GM23338 (cell line): Measurements from ENCODE around the gene ERC2.

ENCODE experiments used
- CREB1 ChIP-seq: fragments of 250-450 bp; sonication (Bioruptor Pico); IDR thresholded peaks from 2 replicates; pipeline ENCODE4 v1.5.0; 2020; ENCODE audit warnings: low read depth, mild to moderate bottlenecking, moderate library complexity
- CTCF ChIP-seq, 2 experiments: fragments of 200-600 bp in 1 of 2; sonication (generic) in 1 of 2; conservative IDR thresholded peaks; 2 replicates each; pipeline versions ENCODE4 v1.5.1 to v1.6.1; 2016 to 2017; ENCODE audit warnings: antibody characterized with exemption in 2 of 2, low read depth in 2 of 2, mild to moderate bottlenecking in 2 of 2, moderate library complexity in 1 of 2
- ETS1 ChIP-seq: IDR thresholded peaks from 2 replicates; pipeline ENCODE4 v1.6.1; 2016; ENCODE audit warnings: antibody characterized with exemption
- EZH2 ChIP-seq: fragments of 200-600 bp; sonication (generic); IDR thresholded peaks from one replicate; pipeline ENCODE4 v1.8.0; 2017; ENCODE audit warnings: antibody characterized with exemption, mild to moderate bottlenecking, low read depth; ENCODE audit not compliant: unreplicated experiment
- POLR2AphosphoS5 ChIP-seq: IDR thresholded peaks from 2 replicates; pipeline ENCODE4 v1.6.1; 2016; ENCODE audit warnings: antibody characterized with exemption, low read depth
- REST ChIP-seq: IDR thresholded peaks from one replicate; pipeline ENCODE4 v1.6.1; 2018; ENCODE audit warnings: antibody characterized with exemption; ENCODE audit not compliant: unreplicated experiment

GRCh38 chr3:56398659-56399058, 69.6 kb downstream of the ERC2 start:
- TF ChIP-seq CTCF (conservative IDR thresholded peaks at IDR 0.05; ENCODE audit: low read depth in 2 of 2) (no peak), EZH2 (no peak), REST (no peak), CREB1 (CRISPR knock-in tag) (no peak), ETS1 (no peak), POLR2AphosphoS5 (no peak)
